Epithelial cell of proximal tubule (primary cell): ENCODE results near the gene SBK3. TPM values are rescaled to one million over a fixed set of nuclear protein-coding genes. Genes with fewer than 3 reads are reported as not detected.

ENCODE experiments used
- DNase-seq: peaks from one replicate; pipeline ENCODE4 v3.0.0-alpha.2; 2011; ENCODE audit warnings: low read depth
- H3K4me3 ChIP-seq: 2 replicates; pipeline ENCODE4 v1.5.1; 2011; ENCODE audit warnings: low read depth, mild to moderate bottlenecking, low read length
- total RNA-seq: library from RNA; depleted of rRNA; stranded (reverse); fragments of >200 nt; gene quantifications from 2 replicates; pipeline ENCODE4 v1.2.3, GENCODE V29; 2015
- TF ChIP-seq, protein P1 (sequence below): conservative IDR thresholded peaks from 2 replicates; pipeline ENCODE4 v1.5.1; 2012; ENCODE audit warnings: low read depth, mild to moderate bottlenecking, low read length

SBK3 gene, protein sequence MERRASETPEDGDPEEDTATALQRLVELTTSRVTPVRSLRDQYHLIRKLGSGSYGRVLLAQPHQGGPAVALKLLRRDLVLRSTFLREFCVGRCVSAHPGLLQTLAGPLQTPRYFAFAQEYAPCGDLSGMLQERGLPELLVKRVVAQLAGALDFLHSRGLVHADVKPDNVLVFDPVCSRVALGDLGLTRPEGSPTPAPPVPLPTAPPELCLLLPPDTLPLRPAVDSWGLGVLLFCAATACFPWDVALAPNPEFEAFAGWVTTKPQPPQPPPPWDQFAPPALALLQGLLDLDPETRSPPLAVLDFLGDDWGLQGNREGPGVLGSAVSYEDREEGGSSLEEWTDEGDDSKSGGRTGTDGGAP
- total RNA-seq: 0.23 TPM in 1 of 2 replicates, not detected in the other

DNA sequence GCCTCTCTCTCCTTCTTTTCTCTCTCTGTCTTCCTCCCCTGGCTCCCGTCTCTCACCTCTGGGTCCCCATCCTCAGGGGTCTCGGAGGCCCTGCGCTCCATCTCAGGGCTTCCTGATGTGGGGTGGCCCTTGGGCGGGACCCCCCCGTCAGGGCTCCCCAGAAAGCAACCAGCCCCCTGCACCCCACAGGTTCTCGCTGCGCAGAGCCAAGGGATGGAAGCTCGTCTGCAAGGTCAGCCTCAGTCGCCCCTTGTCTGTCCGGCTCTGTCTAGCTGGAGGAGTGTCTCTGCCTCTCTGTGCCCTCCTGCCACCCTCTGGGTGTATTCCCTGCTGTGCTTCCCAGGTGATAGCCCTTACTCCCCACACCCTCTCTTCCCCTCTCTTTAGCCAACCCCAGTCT lies at the start of gene SBK3:
Gene SBK3, minus strand, starts transcription at position 101 of the 400 bp plus-strand sequence. Its CDS starts 0 bp downstream, at position 101.
- no peak within 1 kb of the TSS for H3K4me3 ChIP-seq
- TF ChIP-seq, protein P1, sequence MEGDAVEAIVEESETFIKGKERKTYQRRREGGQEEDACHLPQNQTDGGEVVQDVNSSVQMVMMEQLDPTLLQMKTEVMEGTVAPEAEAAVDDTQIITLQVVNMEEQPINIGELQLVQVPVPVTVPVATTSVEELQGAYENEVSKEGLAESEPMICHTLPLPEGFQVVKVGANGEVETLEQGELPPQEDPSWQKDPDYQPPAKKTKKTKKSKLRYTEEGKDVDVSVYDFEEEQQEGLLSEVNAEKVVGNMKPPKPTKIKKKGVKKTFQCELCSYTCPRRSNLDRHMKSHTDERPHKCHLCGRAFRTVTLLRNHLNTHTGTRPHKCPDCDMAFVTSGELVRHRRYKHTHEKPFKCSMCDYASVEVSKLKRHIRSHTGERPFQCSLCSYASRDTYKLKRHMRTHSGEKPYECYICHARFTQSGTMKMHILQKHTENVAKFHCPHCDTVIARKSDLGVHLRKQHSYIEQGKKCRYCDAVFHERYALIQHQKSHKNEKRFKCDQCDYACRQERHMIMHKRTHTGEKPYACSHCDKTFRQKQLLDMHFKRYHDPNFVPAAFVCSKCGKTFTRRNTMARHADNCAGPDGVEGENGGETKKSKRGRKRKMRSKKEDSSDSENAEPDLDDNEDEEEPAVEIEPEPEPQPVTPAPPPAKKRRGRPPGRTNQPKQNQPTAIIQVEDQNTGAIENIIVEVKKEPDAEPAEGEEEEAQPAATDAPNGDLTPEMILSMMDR: no peak
- no peak for DNase-seq

- DNase-seq: no peak
- TF ChIP-seq, protein P1: no peak
- no peak overlapping the region for H3K4me3 ChIP-seq
Observed at GRCh38 chr19:55593096-55593772, 47.9 kb upstream of the SBK3 start.

GRCh38 chr19:55592391-55593090 lies 47.2 kb upstream of the SBK3 start:
- DNase-seq: no peak
- TF ChIP-seq, protein P1: no peak
- no peak overlapping the region for H3K4me3 ChIP-seq

GRCh38 chr19:55591555-55591954 lies 46.2 kb upstream of the SBK3 start:
- TF ChIP-seq, protein P1: no peak
- H3K4me3 ChIP-seq: no peak overlapping the region
- no peak for DNase-seq

- TF ChIP-seq, protein P1: no peak
- no peak overlapping the region for H3K4me3 ChIP-seq
- DNase-seq: no peak
Observed at GRCh38 chr19:55590617-55591016, 45.3 kb upstream of the SBK3 start.

DNA sequence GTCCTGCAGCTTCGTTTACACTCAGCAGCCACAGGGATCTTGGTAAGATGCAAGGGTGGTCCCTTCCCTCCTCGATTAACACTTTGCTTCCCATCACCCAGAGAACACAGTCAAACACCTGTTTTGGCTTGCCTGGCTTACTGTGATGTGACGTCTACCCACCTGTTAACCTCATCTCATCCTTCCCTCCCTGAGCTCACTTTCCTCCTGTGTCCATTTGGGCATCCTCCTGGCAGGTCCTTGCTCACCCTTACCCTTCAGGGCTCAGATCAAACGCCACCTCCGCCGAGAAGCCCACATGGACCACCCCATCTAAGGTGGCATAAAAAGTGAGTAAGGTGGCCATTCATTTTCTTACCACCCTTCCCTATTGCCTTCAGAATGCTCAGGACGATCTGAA lies 44.8 kb upstream of the SBK3 start:
- no peak overlapping the region for H3K4me3 ChIP-seq
- DNase-seq: no peak
- TF ChIP-seq, protein P1: no peak
